T-cell (primary cell): ENCODE measurements around the gene TMEM143. TPM values are rescaled to one million over a fixed set of nuclear protein-coding genes. Genes with fewer than 3 reads are reported as not detected.

ENCODE experiments used
- ATAC-seq, 4 experiments: fragments of 200-7000 bp in 3 of 4; fragments of 150-1000 bp in 1 of 4; cut with Tn5 transposase; replicated peaks in 1 of 4; 1 replicate in 3 of 4; 2 replicates in 1 of 4; pipeline ENCODE4 v1.10.0; 2021; ENCODE audit warnings: moderate library complexity in 3 of 4, mild to moderate bottlenecking in 2 of 4, moderate number of reproducible peaks in 1 of 4
- CTCF ChIA-PET, 2 donors: fragments of 300-600 bp; sonication (Branson Sonifier 250); formaldehyde crosslinking; loops; one replicate each; lab custom pipeline; 2022; ENCODE audit warnings: antibody characterized with exemption in 2 of 2; lab: Charles Lee
- POLR2A ChIA-PET, 2 donors: fragments of 300-600 bp; sonication (Branson Sonifier 250); formaldehyde crosslinking; loops; one replicate each; lab custom pipeline; 2022; ENCODE audit warnings: antibody characterized with exemption in 2 of 2; lab: Charles Lee
- DNase-seq, 35 experiments: peaks; one replicate each; pipeline versions ENCODE4 v3.0.0 to v3.0.0-alpha.2; 2013 to 2023
- H3K27ac ChIP-seq: one replicate; pipeline ENCODE4 v1.5.1; 2013; ENCODE audit warnings: low read length
- H3K27me3 ChIP-seq, 2 experiments: replicated peaks in 1 of 2; 1 replicate in 1 of 2; 2 replicates in 1 of 2; pipeline versions ENCODE4 v1.6.1 to v1.7.0; 2013; ENCODE audit warnings: low read length in 1 of 2, mixed read lengths in 1 of 2; ENCODE audit not compliant: control insufficient read depth in 2 of 2, insufficient read depth in 2 of 2; ENCODE audit errors: extremely low read depth in 1 of 2
- H3K36me3 ChIP-seq, 2 donors: 1 replicate in 1 of 2; 2 replicates in 1 of 2; pipeline versions ENCODE4 v1.6.1 to v1.7.0; 2013; ENCODE audit warnings: low read length in 1 of 2; ENCODE audit not compliant: control insufficient read depth in 2 of 2, insufficient read depth in 1 of 2; ENCODE audit errors: extremely low read depth in 1 of 2
- H3K4me1 ChIP-seq, 2 experiments: 1 replicate in 1 of 2; 2 replicates in 1 of 2; pipeline versions ENCODE4 v1.6.1 to v1.7.0; 2013; ENCODE audit warnings: low read length in 2 of 2, mixed read lengths in 1 of 2; ENCODE audit not compliant: insufficient read depth in 2 of 2, control insufficient read depth in 1 of 2; ENCODE audit errors: extremely low read depth in 1 of 2
- H3K4me3 ChIP-seq, 2 donors: 1 replicate in 1 of 2; 2 replicates in 1 of 2; pipeline versions ENCODE4 v1.5.1 to v1.7.0; 2013; ENCODE audit warnings: mild to moderate bottlenecking in 2 of 2, low read length in 1 of 2, moderate library complexity in 1 of 2; ENCODE audit not compliant: control insufficient read depth in 1 of 2; ENCODE audit errors: extremely low read depth in 1 of 2
- H3K9me3 ChIP-seq: 2 replicates; pipeline ENCODE4 v1.7.0; 2013
- H3K27ac Mint-ChIP-seq, 2 donors: one replicate each; pipeline ENCODE4 v1.8.0; 2020 to 2021; ENCODE audit warnings: mild to moderate bottlenecking in 2 of 2, mixed read lengths in 2 of 2
- H3K27me3 Mint-ChIP-seq, 2 donors: one replicate each; pipeline ENCODE4 v1.8.0; 2021 to 2022; ENCODE audit warnings: mixed read lengths in 2 of 2
- H3K36me3 Mint-ChIP-seq: one replicate; pipeline ENCODE4 v1.8.0; 2021; ENCODE audit warnings: mixed read lengths
- H3K4me1 Mint-ChIP-seq, 3 donors: one replicate each; pipeline ENCODE4 v1.8.0; 2020 to 2022; ENCODE audit warnings: mixed read lengths in 3 of 3, mild to moderate bottlenecking in 1 of 3
- H3K4me3 Mint-ChIP-seq, 3 donors: one replicate each; pipeline ENCODE4 v1.8.0; 2020 to 2022; ENCODE audit warnings: mild to moderate bottlenecking in 3 of 3, mixed read lengths in 3 of 3, moderate library complexity in 3 of 3
- H3K9me3 Mint-ChIP-seq, 3 donors: one replicate each; pipeline ENCODE4 v1.8.0; 2020 to 2022; ENCODE audit warnings: mixed read lengths in 3 of 3
- WGBS: methylation state at CpG from one replicate; pipeline ENCODE4 v1.1.5; 2013; ENCODE audit warnings: missing lambda C conversion rate; ENCODE audit not compliant: insufficient coverage; 5-methylcytosine and 5-hydroxymethylcytosine counted together
- total RNA-seq, 35 experiments: library from RNA in 6 of 35; stranded (reverse) in 6 of 35; fragments of 120-200 nt in 1 of 35; gene quantifications; one replicate each; pipeline versions ENCODE4 v1.2.1 to v1.2.4 and lab custom pipeline; 2013 to 2026

TMEM143 gene
- total RNA-seq, 5 donors from 2014 or later (not counting 1 experiment from before 2014, with no cell fraction given), result 14.5 to 33.5 (median 29.0) TPM

DNA sequence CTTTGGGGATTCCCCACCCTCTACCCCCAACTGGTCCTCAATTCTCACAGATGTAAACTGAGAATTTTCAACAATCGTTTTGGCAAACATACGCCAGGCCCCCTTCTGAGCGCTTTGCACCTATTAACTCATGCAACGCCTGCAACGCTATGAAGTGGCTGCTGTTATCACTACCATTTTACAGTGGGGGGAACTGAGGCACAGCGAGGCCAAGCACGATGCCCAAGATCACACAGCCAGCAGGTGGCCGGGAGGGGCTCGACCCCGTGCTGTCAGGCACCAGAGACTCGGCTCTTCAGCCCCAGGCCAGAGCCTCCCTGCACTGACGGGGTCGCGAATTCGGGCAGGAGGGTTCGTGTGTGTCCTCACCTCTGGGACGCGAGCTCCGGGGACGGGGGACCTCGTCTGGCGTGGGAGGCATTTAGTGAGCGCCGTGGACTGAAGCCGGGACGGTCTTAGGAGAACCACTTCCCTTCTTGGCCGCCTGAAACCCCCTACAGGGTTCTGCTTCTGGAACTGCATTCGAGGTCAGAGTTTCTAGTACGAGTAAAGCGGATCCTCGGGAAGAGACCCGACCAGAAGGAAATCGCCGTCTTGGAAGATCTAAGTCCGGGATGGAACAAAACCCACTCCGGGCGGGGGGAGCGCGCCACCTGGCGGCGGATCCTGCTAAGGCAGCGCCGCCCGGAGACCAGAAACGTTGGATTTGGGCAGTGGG is 72.8 kb downstream of the TMEM143 start:
- DNase-seq, result peak in 31 of 35 experiments; percentile 9 to 78 (median 42)
- H3K36me3 ChIP-seq, result no peaks in the 10 kb centered on the region
- H3K27ac Mint-ChIP-seq, result no peak overlapping the region
- peaks cover 7 to 16% of the 10 kb centered on the region in 2 donors for H3K27me3 Mint-ChIP-seq
- peaks cover 5 to 10% (median 10%) of the 10 kb centered on the region in 3 donors for H3K9me3 Mint-ChIP-seq
- peaks cover 0 to 7% (median 4%) of the 10 kb centered on the region in 3 donors for H3K4me1 Mint-ChIP-seq
- H3K4me3 Mint-ChIP-seq, result peak overlapping the region; percentile 68 to 75 (median 75)
- H3K4me3 ChIP-seq, result peak overlapping the region; percentile 48 to 78
- ATAC-seq, result peak; percentile 60 to 75 (median 68)
- peaks cover 3% of the 10 kb centered on the region for H3K36me3 Mint-ChIP-seq
- WGBS, result 5% methylated on average over 45 of the region's 45 CpGs
- POLR2A ChIA-PET, result no interaction called here
- no peak overlapping the region for H3K27ac ChIP-seq
- H3K9me3 ChIP-seq, result no peaks in the 10 kb centered on the region
- H3K4me1 ChIP-seq, result peaks cover 3 to 10% of the 10 kb centered on the region in 2 experiments
- CTCF ChIA-PET, result interaction anchor here (0.5 to 1.2 kb wide), 5 partner anchors 9 to 87 kb away, joined by 3 to 4 read pairs (median 4); no protein-coding TSS in a partner anchor
- H3K27me3 ChIP-seq, result peaks cover 0 to 46% of the 10 kb centered on the region in 2 experiments

DNA sequence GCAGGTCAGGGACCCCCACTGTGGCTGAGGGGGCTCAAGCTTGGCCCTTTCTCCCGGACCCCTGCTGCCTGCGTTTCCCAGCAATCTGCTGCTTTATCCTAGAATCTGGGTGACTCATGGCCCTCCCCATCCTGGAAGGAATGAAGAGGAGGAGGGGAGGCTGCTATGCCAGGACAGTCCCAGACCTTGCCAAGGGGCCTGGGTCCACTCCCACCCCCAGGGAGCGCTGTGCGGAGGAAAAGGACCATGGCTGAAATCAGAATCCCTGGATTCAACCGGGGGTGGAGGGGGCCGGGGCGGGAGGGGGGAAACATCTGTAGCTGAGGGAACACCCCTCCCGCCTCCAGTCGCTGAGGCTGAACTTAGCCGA is 73.4 kb downstream of the TMEM143 start:
- Mint-ChIP-seq H3K4me3 (peak overlapping the region in 1 of 3 donors; percentile 68), H3K27me3 (peaks cover 8 to 11% of the 10 kb centered on the region in 2 donors), H3K27ac (no peak overlapping the region), H3K36me3 (peaks cover 3% of the 10 kb centered on the region), H3K4me1 (peaks cover 0 to 7% (median 4%) of the 10 kb centered on the region in 3 donors), H3K9me3 (peaks cover 5 to 12% (median 11%) of the 10 kb centered on the region in 3 donors)
- WGBS, result 0% methylated on average over 2 of the region's 10 CpGs
- ChIA-PET POLR2A (no interaction called here), CTCF (interaction anchor here in 1 of 2 donors (0.6 to 0.8 kb wide), 2 partner anchors 9 to 26 kb away, joined by 3 to 4 read pairs; no protein-coding TSS in a partner anchor)
- H3K4me1 ChIP-seq, result peaks cover 3 to 10% of the 10 kb centered on the region in 2 experiments
- DNase-seq, result no peak
- H3K4me3 ChIP-seq, result no peak overlapping the region
- no peaks in the 10 kb centered on the region for H3K36me3 ChIP-seq
- no peaks in the 10 kb centered on the region for H3K9me3 ChIP-seq
- no peak for ATAC-seq
- H3K27me3 ChIP-seq, result peaks cover 0 to 41% of the 10 kb centered on the region in 2 experiments
- no peak overlapping the region for H3K27ac ChIP-seq

DNA sequence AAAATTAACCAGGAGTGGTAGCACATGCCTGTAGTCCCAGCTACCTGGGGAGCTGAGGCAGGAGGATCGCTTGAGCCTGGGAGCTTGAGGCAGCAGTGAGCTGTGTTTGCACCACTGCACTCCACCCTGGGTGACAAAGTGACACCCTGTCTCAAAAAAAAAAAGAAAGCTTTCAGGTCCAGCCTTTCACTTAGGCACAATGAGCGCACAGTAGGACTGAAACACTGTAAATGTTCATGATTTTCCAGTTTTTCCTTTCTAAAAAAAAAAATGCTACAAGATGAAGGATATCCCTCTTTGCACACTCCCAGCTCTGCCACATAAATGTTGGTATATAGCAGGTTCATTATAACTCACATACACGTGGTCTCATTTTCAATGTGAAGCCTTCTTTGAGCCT is 76.0 kb downstream of the TMEM143 start:
- 89% methylated on average over 1 of the region's 3 CpGs for WGBS
- ATAC-seq, result no peak
- H3K27me3 Mint-ChIP-seq, result peaks cover 12 to 13% of the 10 kb centered on the region in 2 donors

DNA sequence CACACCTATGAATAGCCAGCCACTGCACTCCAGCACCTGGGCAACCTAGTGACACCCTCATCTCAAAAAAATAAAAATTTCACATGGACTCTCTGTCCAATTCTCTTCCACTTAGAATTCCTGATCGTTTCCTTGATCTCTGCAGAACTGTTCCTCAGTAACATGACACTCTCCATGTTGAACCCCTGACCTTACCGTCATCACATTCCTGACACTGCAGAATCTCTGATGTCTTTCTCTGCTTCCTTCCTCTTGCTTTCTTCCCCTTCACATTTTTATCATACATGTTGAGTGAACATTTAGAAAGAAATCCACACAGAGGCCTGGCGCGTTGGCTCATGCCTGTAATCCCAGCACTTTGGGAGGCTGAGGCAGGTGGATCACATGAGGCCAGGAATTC is 78.8 kb downstream of the TMEM143 start:
- no peak overlapping the region for H3K27ac ChIP-seq
- WGBS, result 70% methylated on average over 1 of the region's 4 CpGs
- Mint-ChIP-seq H3K27ac (no peak overlapping the region), H3K4me1 (no peaks in the 10 kb centered on the region), H3K36me3 (peaks cover 3% of the 10 kb centered on the region), H3K27me3 (peaks cover 9 to 13% of the 10 kb centered on the region in 2 donors), H3K9me3 (peaks cover 5 to 14% (median 11%) of the 10 kb centered on the region in 3 donors), H3K4me3 (no peak overlapping the region)
- H3K4me3 ChIP-seq, result no peak overlapping the region
- POLR2A ChIA-PET, result no interaction called here
- no peaks in the 10 kb centered on the region for H3K36me3 ChIP-seq
- no peak for ATAC-seq
- H3K9me3 ChIP-seq, result no peaks in the 10 kb centered on the region
- peaks cover 0 to 15% of the 10 kb centered on the region in 2 experiments for H3K27me3 ChIP-seq
- H3K4me1 ChIP-seq, result no peaks in the 10 kb centered on the region
- CTCF ChIA-PET, result no interaction called here
- DNase-seq, result no peak

More for the DNA sequence above, 76.0 kb downstream of the TMEM143 start:
- H3K4me3 Mint-ChIP-seq, result no peak overlapping the region
- ChIA-PET CTCF (no interaction called here), POLR2A (interaction anchor here in 1 of 2 donors (0.6 kb wide), 1 partner anchor 324 kb away, joined by 7 read pairs; no protein-coding TSS in a partner anchor)
- no peaks in the 10 kb centered on the region for H3K36me3 ChIP-seq
- H3K4me3 ChIP-seq, result no peak overlapping the region
- H3K27me3 ChIP-seq, result peaks cover 0 to 32% of the 10 kb centered on the region in 2 experiments
- no peak overlapping the region for H3K27ac Mint-ChIP-seq
- no peaks in the 10 kb centered on the region for H3K9me3 ChIP-seq
- H3K9me3 Mint-ChIP-seq, result peaks cover 5 to 14% (median 11%) of the 10 kb centered on the region in 3 donors
- peaks cover 0 to 7% (median 4%) of the 10 kb centered on the region in 3 donors for H3K4me1 Mint-ChIP-seq
- peaks cover 3 to 10% of the 10 kb centered on the region in 2 experiments for H3K4me1 ChIP-seq
- peaks cover 3% of the 10 kb centered on the region for H3K36me3 Mint-ChIP-seq
- no peak for DNase-seq
- H3K27ac ChIP-seq, result no peak overlapping the region

DNA sequence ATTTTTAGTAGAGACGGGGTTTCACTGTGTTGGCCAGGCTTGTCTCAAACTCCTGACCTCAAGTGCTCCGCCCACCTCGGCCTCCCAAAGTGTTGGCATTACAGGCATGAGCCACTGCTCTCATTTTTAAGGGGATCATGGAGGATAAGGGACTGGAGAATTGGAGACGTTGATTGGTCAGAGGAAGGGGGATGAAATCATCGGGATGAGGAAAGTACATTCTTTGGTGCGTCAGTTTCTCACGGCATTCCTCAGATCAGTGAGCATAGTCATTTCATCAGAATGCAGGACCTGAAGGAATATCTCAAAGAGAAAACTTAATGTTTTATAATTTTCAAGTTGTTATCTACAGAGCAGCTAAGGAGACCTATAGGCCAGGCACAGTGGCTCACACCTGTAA is 79.8 kb downstream of the TMEM143 start:
- Mint-ChIP-seq H3K9me3 (peaks cover 5 to 14% (median 11%) of the 10 kb centered on the region in 3 donors), H3K27ac (no peak overlapping the region), H3K4me3 (no peak overlapping the region), H3K36me3 (peaks cover 3% of the 10 kb centered on the region), H3K27me3 (peaks cover 9 to 13% of the 10 kb centered on the region in 2 donors), H3K4me1 (no peaks in the 10 kb centered on the region)
- Histone ChIP-seq H3K4me1 (no peaks in the 10 kb centered on the region), H3K4me3 (no peak overlapping the region), H3K27ac (no peak overlapping the region), H3K27me3 (peaks cover 0 to 15% of the 10 kb centered on the region in 2 experiments), H3K36me3 (no peaks in the 10 kb centered on the region), H3K9me3 (no peaks in the 10 kb centered on the region)
- ATAC-seq, result no peak
- ChIA-PET POLR2A (no interaction called here), CTCF (no interaction called here)
- DNase-seq, result no peak
- 80% methylated on average over 4 of the region's 7 CpGs for whole genome bisulfite sequencing
